PFSK-1 (cell line): ENCODE data around the gene NEK5.

Experiments
- FOXP2 ChIP-seq: optimal IDR thresholded peaks from 2 replicates; pipeline ENCODE3; 2011; ENCODE audit warnings: borderline replicate concordance, control low read depth, inconsistent platforms; ENCODE audit not compliant: insufficient read depth; ENCODE audit errors: extremely low read length, extremely low read depth
- POLR2AphosphoS5 ChIP-seq: IDR thresholded peaks from 2 replicates; pipeline ENCODE4 v1.6.1; 2012; ENCODE audit warnings: low read depth, mild to moderate bottlenecking, control low read depth, low read length, moderate library complexity
- SIN3A ChIP-seq: IDR thresholded peaks from 2 replicates; pipeline ENCODE4 v1.6.1; 2012; ENCODE audit warnings: mild to moderate bottlenecking, low read length, moderate library complexity, borderline replicate concordance; ENCODE audit not compliant: insufficient read depth
- TAF1 ChIP-seq: IDR thresholded peaks from 2 replicates; pipeline ENCODE4 v1.6.1; 2012; ENCODE audit warnings: low read length, control low read depth, borderline replicate concordance; ENCODE audit not compliant: insufficient read depth
- TF ChIP-seq, protein P1 (sequence below), 2 experiments: IDR thresholded peaks; 2 replicates each; pipeline versions ENCODE4 v1.6.1 to v1.8.0; 2011 to 2012; ENCODE audit warnings: low read depth in 2 of 2, low read length in 2 of 2, control low read depth in 1 of 2, inconsistent platforms in 1 of 2, mild to moderate bottlenecking in 1 of 2, moderate library complexity in 1 of 2; ENCODE audit not compliant: insufficient read depth in 1 of 2

The NEK5 gene

GRCh38 chr13:52164989-52165388 lies 36.1 kb upstream of the NEK5 start:
- TF ChIP-seq POLR2AphosphoS5 (no peak), FOXP2 (no peak), TAF1 (no peak), SIN3A (no peak)
- TF ChIP-seq, protein P1, sequence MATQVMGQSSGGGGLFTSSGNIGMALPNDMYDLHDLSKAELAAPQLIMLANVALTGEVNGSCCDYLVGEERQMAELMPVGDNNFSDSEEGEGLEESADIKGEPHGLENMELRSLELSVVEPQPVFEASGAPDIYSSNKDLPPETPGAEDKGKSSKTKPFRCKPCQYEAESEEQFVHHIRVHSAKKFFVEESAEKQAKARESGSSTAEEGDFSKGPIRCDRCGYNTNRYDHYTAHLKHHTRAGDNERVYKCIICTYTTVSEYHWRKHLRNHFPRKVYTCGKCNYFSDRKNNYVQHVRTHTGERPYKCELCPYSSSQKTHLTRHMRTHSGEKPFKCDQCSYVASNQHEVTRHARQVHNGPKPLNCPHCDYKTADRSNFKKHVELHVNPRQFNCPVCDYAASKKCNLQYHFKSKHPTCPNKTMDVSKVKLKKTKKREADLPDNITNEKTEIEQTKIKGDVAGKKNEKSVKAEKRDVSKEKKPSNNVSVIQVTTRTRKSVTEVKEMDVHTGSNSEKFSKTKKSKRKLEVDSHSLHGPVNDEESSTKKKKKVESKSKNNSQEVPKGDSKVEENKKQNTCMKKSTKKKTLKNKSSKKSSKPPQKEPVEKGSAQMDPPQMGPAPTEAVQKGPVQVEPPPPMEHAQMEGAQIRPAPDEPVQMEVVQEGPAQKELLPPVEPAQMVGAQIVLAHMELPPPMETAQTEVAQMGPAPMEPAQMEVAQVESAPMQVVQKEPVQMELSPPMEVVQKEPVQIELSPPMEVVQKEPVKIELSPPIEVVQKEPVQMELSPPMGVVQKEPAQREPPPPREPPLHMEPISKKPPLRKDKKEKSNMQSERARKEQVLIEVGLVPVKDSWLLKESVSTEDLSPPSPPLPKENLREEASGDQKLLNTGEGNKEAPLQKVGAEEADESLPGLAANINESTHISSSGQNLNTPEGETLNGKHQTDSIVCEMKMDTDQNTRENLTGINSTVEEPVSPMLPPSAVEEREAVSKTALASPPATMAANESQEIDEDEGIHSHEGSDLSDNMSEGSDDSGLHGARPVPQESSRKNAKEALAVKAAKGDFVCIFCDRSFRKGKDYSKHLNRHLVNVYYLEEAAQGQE (IDR thresholded peaks at IDR 0.05; ENCODE audit: insufficient read depth in 1 of 2, low read depth in 2 of 2, low read length in 2 of 2) = no peak

DNA sequence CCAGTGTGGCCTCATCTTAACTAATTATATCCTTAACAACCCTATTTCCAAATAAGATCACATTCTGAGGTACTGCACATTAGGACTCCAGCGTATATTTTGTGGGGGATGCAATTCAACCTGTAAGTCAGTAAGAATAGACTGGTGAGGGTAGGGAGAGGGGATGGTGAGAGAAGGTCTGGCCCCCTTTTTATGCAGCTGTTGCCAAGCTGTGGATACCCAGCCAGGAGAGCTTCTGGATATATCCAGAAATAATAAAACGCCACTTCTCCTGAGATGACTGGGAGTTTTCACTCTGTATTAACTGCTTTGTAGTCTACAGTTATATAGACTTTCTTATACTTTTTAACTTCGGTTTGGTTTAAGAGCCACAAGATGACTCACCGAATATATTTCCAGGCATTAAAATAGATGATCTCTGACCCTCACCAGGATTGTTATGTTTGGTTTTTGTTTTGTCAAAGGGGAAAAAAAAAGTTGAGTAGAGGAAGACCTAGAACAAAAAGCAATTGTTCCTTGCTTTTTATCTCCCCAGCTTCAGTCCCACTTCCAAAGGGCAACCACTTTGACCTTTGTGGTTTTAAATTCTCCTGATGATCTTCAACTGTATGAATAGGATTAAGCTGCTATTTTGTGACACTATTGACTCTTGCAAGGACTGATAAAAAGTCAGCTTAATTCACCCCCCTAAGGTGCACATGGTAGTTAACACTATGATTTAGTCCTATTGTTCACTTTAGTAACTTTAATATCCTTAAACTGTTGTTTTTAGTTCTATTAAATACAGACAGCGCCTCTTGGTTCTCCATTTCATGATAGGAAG lies 33.6 kb upstream of the NEK5 start:
- TF ChIP-seq FOXP2 = no peak
- no peak for TF ChIP-seq SIN3A
- TF ChIP-seq, protein P1 (IDR thresholded peaks at IDR 0.05; ENCODE audit: insufficient read depth in 1 of 2, low read depth in 2 of 2, low read length in 2 of 2) = no peak
- no peak for TF ChIP-seq POLR2AphosphoS5
- TF ChIP-seq TAF1 = no peak

GRCh38 chr13:52161181-52161646 lies 32.3 kb upstream of the NEK5 start:
- TF ChIP-seq, protein P1 (IDR thresholded peaks at IDR 0.05; ENCODE audit: insufficient read depth in 1 of 2, low read depth in 2 of 2, low read length in 2 of 2) = no peak
- TF ChIP-seq POLR2AphosphoS5 (no peak), TAF1 (no peak), SIN3A (no peak), FOXP2 (no peak)

GRCh38 chr13:52160506-52160905 lies 31.6 kb upstream of the NEK5 start:
- TF ChIP-seq FOXP2 = no peak
- no peak for TF ChIP-seq TAF1
- no peak for TF ChIP-seq POLR2AphosphoS5
- TF ChIP-seq, protein P1 (IDR thresholded peaks at IDR 0.05; ENCODE audit: insufficient read depth in 1 of 2, low read depth in 2 of 2, low read length in 2 of 2) = no peak
